H1 (cell line): ENCODE measurements around the gene PDZD4. TPM values are rescaled to one million over a fixed set of nuclear protein-coding genes. Genes with fewer than 3 reads are reported as not detected.

Experiments
- CTCF ChIA-PET: fragments of 300-600 bp; sonication (Branson Sonifier 250); formaldehyde crosslinking; loops from one replicate; lab custom pipeline; 2021; ENCODE audit not compliant: partially characterized antibody; lab: Charles Lee
- POLR2A ChIA-PET: fragments of 300-600 bp; sonication (Branson Sonifier 250); formaldehyde crosslinking; loops from one replicate; lab custom pipeline; 2021; ENCODE audit warnings: inconsistent platforms; ENCODE audit not compliant: partially characterized antibody; lab: Charles Lee
- DNase-seq, 2 experiments: peaks; one replicate each; pipeline versions ENCODE4 v3.0.0 to v3.0.0-alpha.2; 2010 to 2022; ENCODE audit warnings: low spot score in 2 of 2, low read depth in 1 of 2, mixed read lengths in 1 of 2
- FAIRE-seq: peaks from 2 replicates; lab custom pipeline; 2011; peaks lifted over from hg19 to GRCh38; lab: Jason Lieb, UNC
- H2AFZ ChIP-seq: 2 replicates; pipeline ENCODE4 v1.8.1; 2012; ENCODE audit warnings: low read length, inconsistent platforms
- H2AK5ac ChIP-seq: 2 replicates; pipeline ENCODE4 v1.6.1; 2013; ENCODE audit warnings: low read depth, low read length
- H2BK120ac ChIP-seq: replicated peaks from 2 replicates; pipeline ENCODE3; 2013; ENCODE audit warnings: low read depth, low read length, inconsistent platforms
- H2BK12ac ChIP-seq: 2 replicates; pipeline ENCODE4 v1.6.1; 2013; ENCODE audit warnings: low read depth, low read length
- H2BK15ac ChIP-seq: 2 replicates; pipeline ENCODE4 v1.6.1; 2013; ENCODE audit warnings: low read length
- H2BK20ac ChIP-seq: 2 replicates; pipeline ENCODE4 v1.6.1; 2013; ENCODE audit warnings: low read length
- H2BK5ac ChIP-seq: 2 replicates; pipeline ENCODE4 v1.6.1; 2013; ENCODE audit warnings: low read depth, low read length
- H3K14ac ChIP-seq: 2 replicates; pipeline ENCODE4 v1.6.1; 2013; ENCODE audit warnings: inconsistent platforms; ENCODE audit not compliant: insufficient read length
- H3K18ac ChIP-seq: 2 replicates; pipeline ENCODE4 v1.6.1; 2013; ENCODE audit warnings: low read length; ENCODE audit errors: extremely low read depth
- H3K23ac ChIP-seq: 2 replicates; pipeline ENCODE4 v1.6.1; 2013; ENCODE audit warnings: inconsistent platforms; ENCODE audit not compliant: insufficient read length
- H3K23me2 ChIP-seq: 2 replicates; pipeline ENCODE4 v1.6.1; 2013; ENCODE audit warnings: low read depth, low read length
- H3K27ac ChIP-seq: 2 replicates; pipeline ENCODE4 v1.6.1; 2011; ENCODE audit warnings: low read depth, low read length, inconsistent platforms
- H3K27me3 ChIP-seq, 4 experiments: replicated peaks in 1 of 4; 1 replicate in 1 of 4; 2 replicates in 3 of 4; pipeline versions ENCODE4 v1.6.1 to v1.8.1; 2011 to 2013; ENCODE audit warnings: low read length in 3 of 4, mild to moderate bottlenecking in 3 of 4, inconsistent platforms in 2 of 4, mixed read lengths in 2 of 4, moderate library complexity in 1 of 4; ENCODE audit not compliant: control insufficient read depth in 3 of 4, insufficient read depth in 3 of 4; ENCODE audit errors: extremely low read depth in 1 of 4
- H3K36me3 ChIP-seq, 4 experiments: 2 replicates each; pipeline versions ENCODE4 v1.6.1 to v1.8.1; 2011 to 2013; ENCODE audit warnings: mild to moderate bottlenecking in 4 of 4, low read length in 3 of 4, moderate library complexity in 2 of 4, control low read depth in 1 of 4, inconsistent platforms in 1 of 4; ENCODE audit not compliant: insufficient read depth in 4 of 4, control insufficient read depth in 2 of 4
- H3K4ac ChIP-seq: replicated peaks from 2 replicates; pipeline ENCODE3; 2013; ENCODE audit warnings: low read length, low read depth, mixed read lengths, inconsistent platforms; ENCODE audit not compliant: insufficient read length
- H3K4me1 ChIP-seq, 4 experiments: replicated peaks in 1 of 4; 1 replicate in 1 of 4; 2 replicates in 3 of 4; pipeline versions ENCODE4 v1.6.1 to v1.8.1; 2011 to 2013; ENCODE audit warnings: low read length in 3 of 4, inconsistent platforms in 2 of 4, mixed read lengths in 1 of 4; ENCODE audit not compliant: insufficient read depth in 4 of 4, control insufficient read depth in 3 of 4
- H3K4me2 ChIP-seq, 2 experiments: 2 replicates each; pipeline versions ENCODE4 v1.6.1 to v1.8.1; 2011 to 2013; ENCODE audit warnings: low read depth in 2 of 2, low read length in 2 of 2, control low read depth in 1 of 2, inconsistent platforms in 1 of 2, mild to moderate bottlenecking in 1 of 2; ENCODE audit not compliant: insufficient read depth in 1 of 2
- H3K4me3 ChIP-seq, 4 experiments: fragments of 200-600, 300-600 bp in 1 of 4; sonication (generic), shearing (Covaris generic), sonication (Bioruptor Twin) in 1 of 4; 2 replicates each; pipeline versions ENCODE4 v1.5.1 to v1.8.1; 2011 to 2016; ENCODE audit warnings: low read length in 4 of 4, low read depth in 3 of 4, control low read depth in 2 of 4, inconsistent platforms in 2 of 4, mild to moderate bottlenecking in 2 of 4, mixed read lengths in 1 of 4, moderate library complexity in 1 of 4; ENCODE audit not compliant: insufficient read depth in 2 of 4; ENCODE audit errors: extremely low read depth in 1 of 4
- H3K56ac ChIP-seq: replicated peaks from 2 replicates; pipeline ENCODE3; 2013; ENCODE audit warnings: low read depth, mild to moderate bottlenecking, mixed read lengths, low read length, inconsistent platforms; ENCODE audit not compliant: insufficient read length
- H3K79me1 ChIP-seq: 2 replicates; pipeline ENCODE4 v1.6.1; 2013; ENCODE audit warnings: low read depth, low read length, control low read depth
- H3K79me2 ChIP-seq, 2 experiments: 2 replicates each; pipeline versions ENCODE4 v1.6.1 to v1.8.1; 2012 to 2013; ENCODE audit warnings: low read length in 2 of 2, mild to moderate bottlenecking in 2 of 2, inconsistent platforms in 1 of 2; ENCODE audit not compliant: insufficient read depth in 2 of 2, control insufficient read depth in 1 of 2
- H3K9ac ChIP-seq, 4 experiments: replicated peaks in 1 of 4; 1 replicate in 1 of 4; 2 replicates in 3 of 4; pipeline versions ENCODE4 v1.6.1 to v1.8.1; 2011 to 2013; ENCODE audit warnings: low read depth in 3 of 4, low read length in 3 of 4, control low read depth in 2 of 4, mild to moderate bottlenecking in 2 of 4, moderate library complexity in 2 of 4, inconsistent platforms in 1 of 4; ENCODE audit errors: extremely low read depth in 1 of 4
- H3K9me3 ChIP-seq, 2 experiments: 2 replicates each; pipeline versions ENCODE4 v1.6.1 to v1.8.1; 2012 to 2013; ENCODE audit warnings: mild to moderate bottlenecking in 2 of 2, moderate library complexity in 2 of 2, control low read depth in 1 of 2, inconsistent platforms in 1 of 2, low read depth in 1 of 2, low read length in 1 of 2, mixed read lengths in 1 of 2; ENCODE audit not compliant: insufficient read depth in 2 of 2
- H4K20me1 ChIP-seq, 2 experiments: replicated peaks in 1 of 2; 2 replicates each; pipeline versions ENCODE3 to v1.8.1; 2011 to 2013; ENCODE audit warnings: inconsistent platforms in 2 of 2, low read length in 2 of 2, mild to moderate bottlenecking in 1 of 2; ENCODE audit not compliant: insufficient read depth in 2 of 2, control insufficient read depth in 1 of 2
- H4K5ac ChIP-seq: 2 replicates; pipeline ENCODE4 v1.6.1; 2013; ENCODE audit warnings: low read length, low read depth, mixed read lengths, inconsistent platforms; ENCODE audit not compliant: insufficient read length
- H4K8ac ChIP-seq: 2 replicates; pipeline ENCODE4 v1.8.0; 2013; ENCODE audit warnings: mild to moderate bottlenecking, moderate library complexity, low read length, inconsistent platforms; ENCODE audit not compliant: insufficient read depth; ENCODE audit errors: extremely low read depth
- H4K91ac ChIP-seq: replicated peaks from 2 replicates; pipeline ENCODE3; 2013; ENCODE audit warnings: low read length, mixed read lengths, inconsistent platforms; ENCODE audit not compliant: insufficient read length
- BACH1 ChIP-seq: IDR thresholded peaks from 2 replicates; pipeline ENCODE4 v1.6.1; 2012; ENCODE audit warnings: low read length, improper control_type of control experiment
- CBX5 ChIP-seq: fragments of 300-800, 300-1000 bp; sonication (generic); IDR thresholded peaks from 2 replicates; pipeline ENCODE4 v1.7.1; 2016; ENCODE audit warnings: antibody characterized with exemption, low read length, low read depth
- NANOG ChIP-seq: IDR thresholded peaks from 2 replicates; pipeline ENCODE4 v1.6.1; 2011; ENCODE audit warnings: low read length, low read depth, mild to moderate bottlenecking, inconsistent platforms; ENCODE audit not compliant: insufficient read depth, poor library complexity, severe bottlenecking
- SIN3A ChIP-seq, 2 experiments: IDR thresholded peaks in 1 of 2; conservative IDR thresholded peaks in 1 of 2; 2 replicates each; pipeline ENCODE4 v1.6.1; 2011 to 2012; ENCODE audit warnings: low read length in 2 of 2, improper control_type of control experiment in 1 of 2, low read depth in 1 of 2, mild to moderate bottlenecking in 1 of 2
- TCF12 ChIP-seq: IDR thresholded peaks from 2 replicates; pipeline ENCODE4 v1.6.1; 2011; ENCODE audit warnings: low read depth, mild to moderate bottlenecking, low read length
- TEAD4 ChIP-seq: IDR thresholded peaks from 2 replicates; pipeline ENCODE4 v1.6.1; 2012; ENCODE audit warnings: low read depth, low read length, inconsistent platforms, mixed read lengths
- WGBS, 2 experiments: shearing (Covaris generic) in 1 of 2; methylation state at CpG; one replicate each; pipeline versions ENCODE4 v1.1.6 to v1.1.7; 2013 to 2015; ENCODE audit warnings: low lambda C conversion rate in 2 of 2, mixed read lengths in 2 of 2, inconsistent platforms in 1 of 2, low coverage in 1 of 2, missing lambda C conversion rate in 1 of 2; ENCODE audit not compliant: insufficient replicate concordance in 2 of 2, insufficient coverage in 1 of 2, insufficient read length in 1 of 2; ENCODE audit errors: extremely low coverage in 1 of 2, missing lambda C conversion rate in 1 of 2; 5-methylcytosine and 5-hydroxymethylcytosine counted together
- polyA plus RNA-seq, 7 experiments: library from polyadenylated mRNA; depleted of rRNA in 3 of 7; stranded (reverse) in 5 of 7; unstranded in 2 of 7; fragments of >200 nt in 5 of 7; fragments of 200-250 nt in 2 of 7; gene quantifications; 1 replicate in 5 of 7; 2 replicates in 1 of 7; 4 replicates in 1 of 7; pipeline versions ENCODE4 v1.2.1 to v1.2.3, GENCODE V29; 2011 to 2013; ENCODE audit warnings: missing spikeins in 2 of 7, mixed read lengths in 2 of 7
- total RNA-seq: library from RNA; stranded (reverse); fragmentation: NEBNext Ultra II Directional; extraction: Animal tissue kit (Norgen Biotek cat#: 25700); gene quantifications from 2 replicates; pipeline ENCODE4 v1.2.1, GENCODE V29; 2021

PDZD4 gene
- total and polyA plus RNA-seq, 2 of the 8 experiments (the other 6 are each of a cell fraction or from before 2014, with no cell fraction given): 45.8 to 169 TPM

GRCh38 chrX:153878969-153879653, 48.8 kb upstream of the PDZD4 start:
- H3K36me3 ChIP-seq: no peaks in the 10 kb centered on the region
- H3K79me1 ChIP-seq: no peaks in the 10 kb centered on the region
- no peak overlapping the region for H2BK120ac ChIP-seq
- H3K23ac ChIP-seq: no peak overlapping the region
- H3K4ac ChIP-seq: no peak overlapping the region
- H3K56ac ChIP-seq: no peak overlapping the region
- no peak overlapping the region for H2BK12ac ChIP-seq
- H3K79me2 ChIP-seq: no peaks in the 10 kb centered on the region; a peak in 1 of 4 replicates
- no peak overlapping the region for H4K91ac ChIP-seq
- no peak overlapping the region for H2AK5ac ChIP-seq
- H3K9ac ChIP-seq: no peak overlapping the region
- WGBS, 2 experiments: 5% methylated on average over 19 of the region's 28 CpGs; no CpG with 5 or more reads in 1 of the 2 experiments
- no peaks in the 10 kb centered on the region; a peak in 1 of 7 replicates for H3K27me3 ChIP-seq
- H2BK15ac ChIP-seq: no peak overlapping the region
- H2BK5ac ChIP-seq: peak overlapping the region; percentile 52; the same call in 1 of the 2 replicates
- FAIRE-seq (peak; percentile 77), DNase-seq (no peak)
- CTCF ChIA-PET: interaction anchor here (0.6 to 2.5 kb wide), 9 partner anchors 8 to 302 kb away, joined by 3 to 9 read pairs (median 3); no protein-coding TSS in a partner anchor
- H3K27ac ChIP-seq: peak overlapping the region; percentile 15; the same call in 1 of the 2 replicates
- H4K5ac ChIP-seq: peak overlapping the region; percentile 46
- H3K9me3 ChIP-seq: no peaks in the 10 kb centered on the region
- H3K4me3 ChIP-seq: peak overlapping the region; percentile 9 to 51 (median 26); a peak in 5 of 8 replicates
- no peak overlapping the region; the same call in 1 of the 2 replicates for H4K8ac ChIP-seq
- H3K4me1 ChIP-seq: peaks cover 7 to 50% (median 32%) of the 10 kb centered on the region in 4 experiments
- POLR2A ChIA-PET: interaction anchor here (0.6 to 2.0 kb wide), 9 partner anchors 11 to 58 kb away, joined by 3 to 6 read pairs (median 3); partner anchors contain the start of gene ARHGAP4
- no peak overlapping the region for H3K14ac ChIP-seq
- no peak overlapping the region; the same call in 1 of the 2 replicates for H3K18ac ChIP-seq
- no peak overlapping the region for H2AFZ ChIP-seq
- no peak overlapping the region for H2BK20ac ChIP-seq
- peak overlapping the region; percentile 49 to 81 for H3K4me2 ChIP-seq
- H4K20me1 ChIP-seq: peaks cover 2 to 12% of the 10 kb centered on the region in 2 experiments
- TF ChIP-seq BACH1: no peak
- peak; percentile 40 for TF ChIP-seq NANOG
- 0 out of 4 replicates have a peak, but pooled peaks of 1 of the 2 experiments have one; percentile 55 for TF ChIP-seq SIN3A (conservative IDR thresholded peaks at IDR 0.05 in 1 of 2, IDR thresholded peaks at IDR 0.05 in 1 of 2; ENCODE audit: low read depth in 1 of 2, low read length in 2 of 2)
- 0 out of 2 replicates have a peak, but pooled peaks have one; percentile 3 for TF ChIP-seq TCF12
- TF ChIP-seq TEAD4: peak; percentile 20; the same call in 1 of the 2 replicates
- no peak for TF ChIP-seq CBX5
- TF ChIP-seq, all 59 proteins: peak for 4
- no peaks in the 10 kb centered on the region for H3K23me2 ChIP-seq
